Measurements from ENCODE around the gene SMIM28. TPM values are rescaled to one million over a fixed set of nuclear protein-coding genes. Genes with fewer than 3 reads are reported as not detected.

The SMIM28 gene
- total and polyA plus RNA-seq, 9 of the 15 experiments (the other 6 are each of a cell fraction or from before 2014, with no cell fraction given): not detected

- Histone ChIP-seq H3K4me3 (no peak overlapping the region), H4K20me1 (replicated peaks; ENCODE audit: control insufficient read depth, insufficient read depth, low read length) (no peaks in the 10 kb centered on the region), H3K79me2 (ENCODE audit: control insufficient read depth, insufficient read depth, low read length) (no peaks in the 10 kb centered on the region), H3K27ac (ENCODE audit: extremely low read depth, low read depth, low read length) (no peak overlapping the region), H3K36me3 (ENCODE audit: control insufficient read depth, insufficient read depth, low read length) (no peaks in the 10 kb centered on the region), H3K4me2 (ENCODE audit: insufficient read depth, low read length) (no peak overlapping the region), H2AFZ (ENCODE audit: low read depth, low read length) (no peak overlapping the region), H3K9ac (ENCODE audit: insufficient read depth in 1 of 2, low read depth in 2 of 2, low read length in 2 of 2) (no peak overlapping the region), H3K27me3 (ENCODE audit: control insufficient read depth in 2 of 2, insufficient read depth in 2 of 2, low read length in 2 of 2) (peaks cover 18 to 21% of the 10 kb centered on the region in 2 experiments; a peak in 4 of 5 replicates), H3K9me3 (replicated peaks; ENCODE audit: control insufficient read depth, insufficient read depth, low read depth, low read length) (no peaks in the 10 kb centered on the region), H3K4me1 (replicated peaks in 1 of 2; ENCODE audit: control insufficient read depth in 2 of 2, insufficient read depth in 2 of 2, low read length in 2 of 2) (no peaks in the 10 kb centered on the region; a peak in 2 of 5 replicates), H3K9me1 (ENCODE audit: control insufficient read depth, insufficient read depth, low read length) (no peaks in the 10 kb centered on the region)
- FAIRE-seq: no peak
- TF ChIP-seq CEBPG (CRISPR knock-in tag; IDR thresholded peaks at IDR 0.05): no peak
- peak; percentile 52 to 88 for TF ChIP-seq CEBPG (tag; conservative IDR thresholded peaks at IDR 0.05 in 1 of 2, IDR thresholded peaks at IDR 0.05 in 1 of 2)
- TF ChIP-seq GTF2E2 (tag; IDR thresholded peaks at IDR 0.05): no peak
- no peak for TF ChIP-seq CTBP1 (IDR thresholded peaks at IDR 0.05; ENCODE audit: borderline replicate concordance)
- TF ChIP-seq PTTG1 (tag; IDR thresholded peaks at IDR 0.05; ENCODE audit: low read depth): no peak
- peak; percentile 73 for TF ChIP-seq CEBPB (tag; IDR thresholded peaks at IDR 0.05)
- ATAC-seq: no peak
- intact Hi-C loops (cut with micrococcal nuclease) (no loop called here), in situ Hi-C loops (cut with MboI) (no loop called here)
- BruUV-seq (replicated peaks): no TSS peak
- no peak for DNase-seq (ENCODE audit: extremely low read depth in 1 of 4, low spot score in 3 of 4)
- ChIA-PET POLR2A (interaction anchor here (0.9 kb wide), 1 partner anchor 21 kb away, joined by 3 read pairs; no protein-coding TSS in a partner anchor), CTCF (ENCODE audit: low intra/inter-chr PET ratio) (no interaction called here)
- WGBS (ENCODE audit: insufficient coverage, low coverage, missing lambda C conversion rate): 0% methylated on average over 1 of the region's 1 CpG
These were observed 46.9 kb upstream of the SMIM28 start for GRCh38 chr6:138330763-138331162.

GRCh38 chr6:138331444-138331843 lies 46.3 kb upstream of the SMIM28 start:
- POLR2A ChIA-PET: interaction anchor here (0.9 kb wide), 1 partner anchor 21 kb away, joined by 3 read pairs; no protein-coding TSS in a partner anchor
- CTCF ChIA-PET (ENCODE audit: low intra/inter-chr PET ratio): no interaction called here
- TF ChIP-seq CHD1 (IDR thresholded peaks at IDR 0.05; ENCODE audit: low read length) (no peak), GABPB2 (CRISPR knock-in tag; conservative IDR thresholded peaks at IDR 0.05) (no peak), ZNF76 (CRISPR knock-in tag; IDR thresholded peaks at IDR 0.05; ENCODE audit: borderline replicate concordance) (no peak), ZNF764 (CRISPR knock-in tag; IDR thresholded peaks at IDR 0.05; ENCODE audit: low read depth) (no peak), ZNF551 (CRISPR knock-in tag; IDR thresholded peaks at IDR 0.05) (no peak), FOS (IDR thresholded peaks at IDR 0.05; ENCODE audit: extremely low read depth, insufficient read length) (no peak), CREBBP (IDR thresholded peaks at IDR 0.05; ENCODE audit: low read depth, low read length) (no peak), CHAMP1 (IDR thresholded peaks at IDR 0.05) (no peak), ZNF707 (CRISPR knock-in tag; conservative IDR thresholded peaks at IDR 0.05) (no peak), SMAD4 (CRISPR knock-in tag; conservative IDR thresholded peaks at IDR 0.05) (no peak)

More at GRCh38 chr6:138331444-138331843, 46.3 kb upstream of the SMIM28 start:
- FAIRE-seq (no peak), DNase-seq (ENCODE audit: extremely low read depth in 1 of 4, low spot score in 3 of 4) (no peak), ATAC-seq (no peak)
- in situ Hi-C loops (cut with MboI): no loop called here
- Histone ChIP-seq H3K79me2 (ENCODE audit: control insufficient read depth, insufficient read depth, low read length) (no peaks in the 10 kb centered on the region), H3K27me3 (ENCODE audit: control insufficient read depth in 2 of 2, insufficient read depth in 2 of 2, low read length in 2 of 2) (peaks cover 18 to 26% of the 10 kb centered on the region in 2 experiments; a peak in 4 of 5 replicates), H3K9me3 (replicated peaks; ENCODE audit: control insufficient read depth, insufficient read depth, low read depth, low read length) (no peaks in the 10 kb centered on the region), H3K4me1 (replicated peaks in 1 of 2; ENCODE audit: control insufficient read depth in 2 of 2, insufficient read depth in 2 of 2, low read length in 2 of 2) (no peaks in the 10 kb centered on the region; a peak in 3 of 5 replicates), H3K4me2 (ENCODE audit: insufficient read depth, low read length) (no peak overlapping the region), H3K9me1 (ENCODE audit: control insufficient read depth, insufficient read depth, low read length) (no peaks in the 10 kb centered on the region), H4K20me1 (replicated peaks; ENCODE audit: control insufficient read depth, insufficient read depth, low read length) (no peaks in the 10 kb centered on the region), H2AFZ (ENCODE audit: low read depth, low read length) (no peak overlapping the region), H3K9ac (ENCODE audit: insufficient read depth in 1 of 2, low read depth in 2 of 2, low read length in 2 of 2) (no peak overlapping the region), H3K27ac (ENCODE audit: extremely low read depth, low read depth, low read length) (no peak overlapping the region), H3K4me3 (no peak overlapping the region), H3K36me3 (ENCODE audit: control insufficient read depth, insufficient read depth, low read length) (no peaks in the 10 kb centered on the region)
- BruUV-seq (replicated peaks): no TSS peak
- WGBS (ENCODE audit: insufficient coverage, low coverage, missing lambda C conversion rate): 0% methylated on average over 1 of the region's 1 CpG
- intact Hi-C loops (cut with micrococcal nuclease): no loop called here
